PC-9 (cell line): ENCODE results near the gene GALNT9.

Experiments
- CTCF ChIP-seq: fragments of 200-600 bp; sonication (generic); conservative IDR thresholded peaks from 2 replicates; pipeline ENCODE4 v1.6.1; 2017; ENCODE audit warnings: mixed run types, antibody characterized with exemption, mild to moderate bottlenecking, moderate library complexity
- EZH2 ChIP-seq: fragments of 200-600 bp; sonication (generic); IDR thresholded peaks from 2 replicates; pipeline ENCODE4 v1.8.0; 2017; ENCODE audit warnings: antibody characterized with exemption, low read depth

GRCh38 chr12:132166801-132167591, 162.4 kb downstream of the GALNT9 start:
- TF ChIP-seq EZH2, result no peak
- TF ChIP-seq CTCF, result no peak
